ACC112 (cell line): ENCODE data around the gene TCF7.

Source experiments
- H2AFZ ChIP-seq: fragments of 200-600 bp; sonication (generic); one replicate; pipeline ENCODE4 v1.6.0; 2017; ENCODE audit warnings: antibody characterized with exemption, low read length; ENCODE audit not compliant: unreplicated experiment
- H3K27ac ChIP-seq: fragments of 200-600 bp; sonication (generic); 2 replicates; pipeline ENCODE4 v1.5.1; 2014; ENCODE audit warnings: low read depth, mild to moderate bottlenecking, antibody characterized with exemption, low read length, moderate library complexity
- H3K27me3 ChIP-seq: fragments of 200-600 bp; sonication (generic); 2 replicates; pipeline ENCODE4 v1.6.1; 2014; ENCODE audit warnings: mild to moderate bottlenecking, antibody characterized with exemption, low read length, moderate library complexity, mixed read lengths; ENCODE audit not compliant: insufficient read depth
- H3K36me3 ChIP-seq: fragments of 200-600 bp; sonication (generic); 2 replicates; pipeline ENCODE4 v1.6.1; 2016; ENCODE audit warnings: mild to moderate bottlenecking, antibody characterized with exemption, low read length, moderate library complexity, mixed read lengths; ENCODE audit not compliant: insufficient read depth
- H3K4me1 ChIP-seq: fragments of 200-600 bp; sonication (generic); one replicate; pipeline ENCODE4 v1.6.1; 2016; ENCODE audit warnings: low read length, mixed read lengths; ENCODE audit not compliant: insufficient read depth, unreplicated experiment, control insufficient read depth
- H3K4me3 ChIP-seq: fragments of 200-600 bp; sonication (generic); 2 replicates; pipeline ENCODE4 v1.5.1; 2014; ENCODE audit warnings: mild to moderate bottlenecking, low read depth, low read length
- H3K79me2 ChIP-seq: fragments of 200-600 bp; sonication (generic); one replicate; pipeline ENCODE4 v1.6.0; 2016; ENCODE audit warnings: low read length; ENCODE audit not compliant: control insufficient read depth, unreplicated experiment, insufficient read depth

Gene TCF7

DNA sequence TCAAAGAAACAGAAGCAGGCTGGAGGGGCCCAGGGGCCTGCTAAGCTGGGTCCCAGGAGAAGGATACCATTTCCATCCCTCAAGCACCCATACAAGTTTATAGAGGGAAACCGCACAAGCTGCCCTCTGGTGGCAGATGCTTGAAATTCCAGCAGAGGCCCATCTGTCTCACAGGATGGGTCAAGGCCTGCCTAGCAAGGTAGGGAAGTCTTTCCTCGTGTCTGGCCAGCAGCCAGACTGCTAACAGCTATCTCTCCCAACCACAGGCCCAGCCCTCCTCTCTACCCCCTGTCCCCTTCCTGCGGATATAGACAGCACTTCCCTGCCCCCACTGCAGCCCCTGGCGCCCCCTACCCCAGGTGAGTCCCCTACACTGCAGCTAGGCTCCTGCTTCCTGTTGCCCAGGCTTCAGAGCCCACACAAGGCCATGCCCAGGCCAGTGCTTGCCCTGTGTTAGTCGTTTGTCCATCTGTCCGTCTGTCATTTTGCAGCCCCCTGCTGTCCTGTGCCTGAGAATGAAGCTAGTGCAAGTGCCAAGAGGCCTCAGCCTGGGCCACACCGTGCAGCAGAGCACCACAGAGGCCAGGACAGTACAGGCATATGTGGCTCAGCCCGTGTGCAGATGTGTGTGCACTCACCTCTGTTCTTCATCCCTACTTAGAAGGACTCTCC is 26.2 kb downstream of the TCF7 start:
- H3K27me3 ChIP-seq, result no peaks in the 10 kb centered on the region
- H3K27ac ChIP-seq, result no peak overlapping the region
- H3K4me3 ChIP-seq, result no peak overlapping the region
- H3K79me2 ChIP-seq, result peaks cover 28% of the 10 kb centered on the region
- H3K4me1 ChIP-seq, result peaks cover 28% of the 10 kb centered on the region
- no peak overlapping the region for H2AFZ ChIP-seq
- peaks cover 6% of the 10 kb centered on the region; the same call in 1 of the 2 replicates for H3K36me3 ChIP-seq

DNA sequence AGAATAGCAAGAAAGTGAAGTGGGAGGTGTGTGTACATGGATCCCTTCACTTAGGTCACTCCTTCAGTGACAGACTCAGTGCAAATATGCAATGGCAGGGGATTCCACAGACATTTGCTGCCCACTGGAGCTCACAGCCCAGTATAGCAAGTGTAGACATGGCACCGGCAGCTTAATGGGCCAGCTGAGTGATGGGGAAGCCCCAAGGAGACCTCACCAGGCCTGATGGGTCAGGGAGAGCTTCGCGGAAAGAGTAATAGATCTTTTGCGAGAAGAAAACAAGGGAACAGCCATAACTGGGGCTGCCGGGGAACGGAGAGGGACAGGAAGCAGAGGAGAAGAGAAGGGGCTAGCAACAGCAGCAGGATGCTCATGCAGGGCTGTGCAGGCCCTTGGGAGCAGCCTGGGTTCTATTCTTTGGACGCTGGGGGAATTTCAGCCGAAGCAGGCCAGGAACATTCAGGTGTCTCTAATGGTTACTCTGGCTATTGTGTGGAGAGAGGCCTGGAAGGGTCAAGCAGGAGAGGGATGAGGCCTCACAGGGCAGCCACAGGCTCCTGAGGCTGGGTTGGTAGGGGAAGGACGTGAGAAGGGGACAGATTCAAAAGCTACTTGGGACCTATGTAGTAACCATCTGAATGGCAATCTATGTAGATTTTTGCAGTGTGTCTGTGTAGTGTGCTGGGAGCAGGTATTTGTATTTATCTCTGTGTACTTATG is 27.0 kb downstream of the TCF7 start:
- Histone ChIP-seq H3K36me3 (peaks cover 5% of the 10 kb centered on the region; the same call in 1 of the 2 replicates), H3K79me2 (peaks cover 29% of the 10 kb centered on the region), H2AFZ (no peak overlapping the region), H3K4me3 (no peak overlapping the region), H3K27ac (no peak overlapping the region), H3K4me1 (peaks cover 28% of the 10 kb centered on the region), H3K27me3 (no peaks in the 10 kb centered on the region)

- Histone ChIP-seq H3K4me1 (peaks cover 31% of the 10 kb centered on the region), H3K36me3 (peaks cover 5% of the 10 kb centered on the region; the same call in 1 of the 2 replicates), H3K27me3 (no peaks in the 10 kb centered on the region), H3K4me3 (no peak overlapping the region), H3K79me2 (peaks cover 34% of the 10 kb centered on the region), H3K27ac (no peak overlapping the region), H2AFZ (no peak overlapping the region)
Measured at GRCh38 chr5:134142052-134142451, 27.6 kb downstream of the TCF7 start.

DNA sequence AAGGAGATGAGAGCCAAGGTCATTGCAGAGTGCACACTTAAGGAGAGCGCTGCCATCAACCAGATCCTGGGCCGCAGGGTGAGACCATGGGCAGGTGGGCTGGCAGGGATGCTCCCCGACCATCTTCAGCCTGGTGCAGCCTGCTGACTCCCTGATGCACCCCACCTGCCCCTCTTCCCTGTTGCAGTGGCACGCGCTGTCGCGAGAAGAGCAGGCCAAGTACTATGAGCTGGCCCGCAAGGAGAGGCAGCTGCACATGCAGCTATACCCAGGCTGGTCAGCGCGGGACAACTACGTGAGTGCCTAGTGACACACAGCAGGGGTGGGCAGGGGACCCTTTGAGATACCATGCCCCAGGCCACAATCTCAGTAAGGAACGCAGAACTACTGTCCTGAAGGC is 28.3 kb downstream of the TCF7 start:
- Histone ChIP-seq H3K27me3 (no peaks in the 10 kb centered on the region), H3K36me3 (peaks cover 5% of the 10 kb centered on the region), H3K27ac (no peak overlapping the region), H2AFZ (no peak overlapping the region), H3K79me2 (peaks cover 29% of the 10 kb centered on the region), H3K4me1 (peaks cover 27% of the 10 kb centered on the region), H3K4me3 (no peak overlapping the region)

DNA sequence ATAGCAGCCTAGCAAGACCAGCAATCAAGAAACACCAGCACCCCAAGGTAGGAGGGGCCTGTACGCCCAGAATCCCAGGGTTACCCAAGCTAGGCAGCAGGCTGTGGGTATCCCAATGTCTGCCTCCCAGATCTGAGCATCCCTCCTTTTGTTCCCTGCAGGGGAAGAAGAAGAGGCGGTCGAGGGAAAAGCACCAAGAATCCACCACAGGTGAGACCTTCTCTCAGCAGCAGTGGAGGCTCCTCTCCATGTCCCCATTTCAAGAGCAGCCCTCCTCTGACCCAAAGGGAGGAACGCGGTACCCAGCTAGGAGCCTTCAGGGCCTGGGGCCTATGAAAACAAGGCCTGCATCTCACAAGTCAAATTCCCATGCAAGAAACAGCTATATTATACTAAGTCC is 28.9 kb downstream of the TCF7 start:
- Histone ChIP-seq H3K79me2 (peaks cover 30% of the 10 kb centered on the region), H2AFZ (no peak overlapping the region), H3K36me3 (peaks cover 5% of the 10 kb centered on the region)

GRCh38 chr5:134143944-134144941 is 29.8 kb downstream of the TCF7 start:
- H3K4me3 ChIP-seq, result no peak overlapping the region
- peaks cover 5% of the 10 kb centered on the region for H3K36me3 ChIP-seq
- H3K27me3 ChIP-seq, result no peaks in the 10 kb centered on the region
- H3K4me1 ChIP-seq, result peaks cover 16% of the 10 kb centered on the region
- H3K79me2 ChIP-seq, result peaks cover 30% of the 10 kb centered on the region
- no peak overlapping the region for H2AFZ ChIP-seq
- H3K27ac ChIP-seq, result no peak overlapping the region

More for the DNA sequence above, 28.9 kb downstream of the TCF7 start:
- H3K27me3 ChIP-seq, result no peaks in the 10 kb centered on the region
- peaks cover 20% of the 10 kb centered on the region for H3K4me1 ChIP-seq
- no peak overlapping the region for H3K27ac ChIP-seq
- no peak overlapping the region for H3K4me3 ChIP-seq

DNA sequence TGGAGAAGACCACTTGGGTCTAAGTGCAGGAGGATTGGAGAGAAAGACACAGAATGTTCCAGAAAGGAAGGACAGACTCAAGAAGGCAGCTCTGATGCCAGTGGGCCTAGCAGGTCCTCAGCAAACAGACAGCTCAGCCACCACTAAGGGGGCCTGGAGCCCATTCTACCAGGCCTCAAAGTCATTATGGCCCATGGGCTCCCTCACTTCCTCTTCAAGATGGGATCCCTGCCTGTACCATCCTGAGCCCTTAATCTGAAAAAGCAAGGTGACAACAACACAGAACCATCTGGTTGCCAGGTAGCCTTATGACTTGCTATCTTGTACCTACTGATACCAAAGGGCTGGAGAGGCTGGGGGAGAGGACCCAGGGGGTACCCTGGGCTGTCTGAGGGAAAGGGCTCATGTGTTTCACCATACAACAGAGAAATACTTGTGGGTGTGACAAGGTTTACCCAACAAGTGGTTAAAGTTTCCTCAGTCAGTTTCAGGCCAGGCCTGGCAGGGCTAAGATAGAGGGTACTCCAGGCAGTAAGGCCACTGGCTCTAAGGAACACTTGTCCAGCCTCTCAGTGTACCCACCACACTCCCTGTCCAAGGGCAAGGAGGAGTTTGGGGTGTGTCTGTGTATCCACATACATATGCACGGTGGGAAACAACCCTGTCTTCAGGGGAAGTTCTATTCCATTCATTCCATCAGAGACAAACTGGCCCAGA is 30.7 kb downstream of the TCF7 start:
- H3K36me3 ChIP-seq, result peaks cover 8% of the 10 kb centered on the region
- peaks cover 10% of the 10 kb centered on the region for H3K4me1 ChIP-seq
- no peaks in the 10 kb centered on the region for H3K27me3 ChIP-seq
- H3K27ac ChIP-seq, result no peak overlapping the region
- H2AFZ ChIP-seq, result no peak overlapping the region
- H3K79me2 ChIP-seq, result peaks cover 32% of the 10 kb centered on the region
- no peak overlapping the region for H3K4me3 ChIP-seq

GRCh38 chr5:134145779-134146581 is 31.5 kb downstream of the TCF7 start:
- Histone ChIP-seq H3K27me3 (no peaks in the 10 kb centered on the region), H3K36me3 (peaks cover 15% of the 10 kb centered on the region), H3K4me3 (no peak overlapping the region), H3K4me1 (peaks cover 8% of the 10 kb centered on the region), H2AFZ (no peak overlapping the region), H3K27ac (no peak overlapping the region), H3K79me2 (peaks cover 40% of the 10 kb centered on the region)

DNA sequence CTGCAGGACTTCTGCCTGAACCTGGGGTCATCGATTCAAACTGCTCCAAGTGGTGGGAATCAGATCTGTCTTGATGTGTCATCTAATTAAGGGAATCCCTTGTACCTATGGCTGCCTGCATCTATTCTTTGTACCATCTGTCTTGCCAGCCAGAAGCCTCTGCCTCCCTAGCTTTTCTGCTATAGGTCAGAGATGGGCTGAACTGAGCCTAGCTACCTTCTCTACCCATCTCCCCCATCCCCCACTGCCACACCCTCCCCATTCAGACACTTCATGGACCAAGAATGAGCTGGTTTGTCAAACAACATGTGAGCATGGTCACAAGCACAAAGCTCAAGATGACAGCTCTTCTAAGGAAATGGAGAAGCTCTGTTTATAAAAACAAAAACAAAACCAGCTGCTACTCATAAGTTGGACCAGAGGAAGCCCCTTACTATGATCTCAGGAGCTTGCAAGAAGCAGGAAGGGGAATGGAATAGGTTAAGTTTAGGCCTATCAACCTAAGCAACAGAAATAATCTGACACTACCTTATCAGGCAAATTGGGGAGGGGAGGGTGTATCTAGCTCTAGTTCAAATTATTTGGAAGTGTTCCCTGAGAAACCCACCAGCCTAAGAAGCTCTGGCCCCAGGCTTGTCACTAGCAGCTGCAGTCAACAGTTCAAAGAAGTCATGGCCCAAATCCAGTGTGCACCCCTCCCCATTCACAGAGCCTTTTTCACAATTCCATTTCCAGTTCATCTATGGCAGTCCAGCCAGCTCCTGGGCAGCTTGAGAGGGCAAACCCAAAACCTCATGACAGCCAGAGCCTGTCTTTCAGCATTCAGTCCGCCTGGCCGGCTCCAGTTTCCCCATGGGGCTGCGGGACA is 32.4 kb downstream of the TCF7 start:
- peaks cover 8% of the 10 kb centered on the region for H3K4me1 ChIP-seq
- no peak overlapping the region for H3K4me3 ChIP-seq
- peaks cover 22% of the 10 kb centered on the region for H3K36me3 ChIP-seq
- H3K27me3 ChIP-seq, result no peaks in the 10 kb centered on the region
- H3K27ac ChIP-seq, result no peak overlapping the region
- peaks cover 47% of the 10 kb centered on the region for H3K79me2 ChIP-seq
- no peak overlapping the region for H2AFZ ChIP-seq
